Kidney (tissue), 14 donors: Measurements from ENCODE around the gene EML6. TPM values are rescaled to one million over a fixed set of nuclear protein-coding genes. Genes with fewer than 3 reads are reported as not detected.

Experiments used
- DNase-seq, 5 donors: peaks; one replicate each; pipeline ENCODE4 v3.0.0-alpha.2; 2013 to 2020
- FAIRE-seq: peaks from 2 replicates; lab custom pipeline; 2012; peaks lifted over from hg19 to GRCh38; lab: Jason Lieb, UNC
- H3K27ac ChIP-seq, 2 donors: one replicate each; pipeline ENCODE4 v1.7.0; 2013; ENCODE audit warnings: low read depth in 2 of 2, low read length in 2 of 2, inconsistent platforms in 1 of 2
- H3K27me3 ChIP-seq: one replicate; pipeline ENCODE4 v1.7.1; 2013; ENCODE audit warnings: low read length, inconsistent platforms; ENCODE audit not compliant: control insufficient read depth, insufficient read depth
- H3K36me3 ChIP-seq, 3 donors: one replicate each; pipeline versions ENCODE4 v1.7.0 to v1.7.1; 2013; ENCODE audit warnings: low read length in 3 of 3, control low read depth in 1 of 3, inconsistent platforms in 1 of 3; ENCODE audit not compliant: insufficient read depth in 3 of 3, control insufficient read depth in 2 of 3
- H3K4me1 ChIP-seq, 3 donors: one replicate each; pipeline versions ENCODE4 v1.7.0 to v1.7.1; 2013; ENCODE audit warnings: low read length in 3 of 3, inconsistent platforms in 1 of 3, low read depth in 1 of 3; ENCODE audit not compliant: control insufficient read depth in 2 of 3, insufficient read depth in 2 of 3
- H3K4me3 ChIP-seq, 3 donors: one replicate each; pipeline versions ENCODE4 v1.7.0 to v1.8.1; 2013; ENCODE audit warnings: low read length in 3 of 3, control low read depth in 1 of 3, inconsistent platforms in 1 of 3
- H3K9ac ChIP-seq, 3 donors: one replicate each; pipeline versions ENCODE4 v1.7.0 to v1.7.1; 2013; ENCODE audit warnings: low read length in 3 of 3, control low read depth in 1 of 3, inconsistent platforms in 1 of 3
- H3K9me3 ChIP-seq, 3 donors: one replicate each; pipeline versions ENCODE4 v1.7.0 to v1.7.1; 2013; ENCODE audit warnings: low read length in 3 of 3, control low read depth in 1 of 3, inconsistent platforms in 1 of 3; ENCODE audit not compliant: control insufficient read depth in 2 of 3, insufficient read depth in 1 of 3
- CTCF ChIP-seq: IDR thresholded peaks from 3 replicates; pipeline ENCODE4 v1.5.1; 2012; ENCODE audit warnings: mild to moderate bottlenecking, moderate library complexity, borderline replicate concordance; ENCODE audit not compliant: insufficient read depth; ENCODE audit errors: extremely low read depth
- intact Hi-C: fragments of 100-400 bp; cut with DNase I; formaldehyde crosslinking; loops from one replicate; pipeline ENCODE4 v1.11.1; 2022
- polyA plus RNA-seq: library from polyadenylated mRNA; stranded (reverse); fragments of 350-450 nt; fragmentation: Illumina TruSeq; extraction: RNeasy Lipid Tissue Mini Kit (QIAGEN cat#74804); gene quantifications from one replicate; pipeline ENCODE4 v1.2.3, GENCODE V29; 2014; ENCODE audit warnings: low read depth, low replicate concordance; ENCODE audit not compliant: insufficient read depth
- total RNA-seq: library from RNA; stranded (reverse); fragmentation: NEBNext Ultra II Directional; extraction: Animal tissue kit (Norgen Biotek cat#: 25700); gene quantifications from one replicate; pipeline ENCODE4 v1.2.1, GENCODE V29; 2021
- donor health status: control.
- donor health status: control.
- donor health status: control.
- donor health status: control.
- donor health status: control.
- donor health status: DM: yes; HTN: yes; CAD: no.
- donor health status: Normal renal cell carcinoma (clear cell type).

EML6 gene
- total and polyA plus RNA-seq, 2 donors from 2014 or later = 1.7 to 3.1 TPM

GRCh38 chr2:54728669-54729120 lies 5.2 kb downstream of the EML6 start:
- Histone ChIP-seq H3K36me3 (no peaks in the 10 kb centered on the region), H3K27me3 (no peaks in the 10 kb centered on the region), H3K9ac (no peak overlapping the region), H3K4me1 (peaks cover 0 to 2% (median 0%) of the 10 kb centered on the region in 3 donors), H3K27ac (no peak overlapping the region), H3K9me3 (no peaks in the 10 kb centered on the region), H3K4me3 (no peak overlapping the region)
- intact Hi-C loops = no loop called here
- DNase-seq (no peak), FAIRE-seq (no peak)
- no peak for TF ChIP-seq CTCF

- Histone ChIP-seq H3K4me3 (no peak overlapping the region), H3K36me3 (no peaks in the 10 kb centered on the region), H3K9ac (no peak overlapping the region), H3K27me3 (no peaks in the 10 kb centered on the region), H3K27ac (no peak overlapping the region), H3K4me1 (no peaks in the 10 kb centered on the region), H3K9me3 (no peaks in the 10 kb centered on the region)
- no peak for FAIRE-seq
- intact Hi-C loops = no loop called here
- TF ChIP-seq CTCF = no peak
- no peak for DNase-seq
Measured at GRCh38 chr2:54735636-54736035, 12.2 kb downstream of the EML6 start.

- Histone ChIP-seq H3K27me3 (no peaks in the 10 kb centered on the region), H3K9ac (no peak overlapping the region), H3K9me3 (no peaks in the 10 kb centered on the region), H3K4me1 (peaks cover 0 to 5% (median 0%) of the 10 kb centered on the region in 3 donors), H3K36me3 (no peaks in the 10 kb centered on the region), H3K4me3 (no peak overlapping the region), H3K27ac (no peak overlapping the region)
- no peak for TF ChIP-seq CTCF
- DNase-seq (no peak), FAIRE-seq (no peak)
- intact Hi-C loops = no loop called here
Measured at GRCh38 chr2:54738281-54738680, 14.8 kb downstream of the EML6 start.

- DNase-seq (peak in 1 of 5 donors; percentile 20), FAIRE-seq (no peak)
- Histone ChIP-seq H3K27me3 (no peaks in the 10 kb centered on the region), H3K36me3 (no peaks in the 10 kb centered on the region), H3K9me3 (no peaks in the 10 kb centered on the region), H3K4me1 (peaks cover 0 to 5% (median 0%) of the 10 kb centered on the region in 3 donors), H3K9ac (no peak overlapping the region), H3K4me3 (no peak overlapping the region), H3K27ac (no peak overlapping the region)
- no peak for TF ChIP-seq CTCF
- intact Hi-C loops = no loop called here
Measured at GRCh38 chr2:54740333-54740732, 16.9 kb downstream of the EML6 start.
